Endodermal cell (in vitro differentiated cells): ENCODE measurements around the gene ZSCAN30. TPM values are rescaled to one million over a fixed set of nuclear protein-coding genes. Genes with fewer than 3 reads are reported as not detected.

Experiments used
- DNase-seq: peaks from one replicate; pipeline ENCODE4 v3.0.0-alpha.2; 2017
- H3K27ac ChIP-seq: 2 replicates; pipeline ENCODE4 v1.5.1; 2013; ENCODE audit warnings: mild to moderate bottlenecking, low read depth, low read length, moderate library complexity
- H3K27me3 ChIP-seq: 2 replicates; pipeline ENCODE4 v1.6.1; 2013; ENCODE audit warnings: mild to moderate bottlenecking, low read length, moderate library complexity; ENCODE audit not compliant: insufficient read depth, control insufficient read depth, poor library complexity, severe bottlenecking
- H3K36me3 ChIP-seq: 2 replicates; pipeline ENCODE4 v1.7.0; 2013; ENCODE audit warnings: mild to moderate bottlenecking, low read length, moderate library complexity; ENCODE audit not compliant: control insufficient read depth, insufficient read depth
- H3K4me1 ChIP-seq: one replicate; pipeline ENCODE4 v1.7.0; 2013; ENCODE audit warnings: low read length; ENCODE audit not compliant: control insufficient read depth, insufficient read depth
- H3K4me3 ChIP-seq: 2 replicates; pipeline ENCODE4 v1.5.1; 2013; ENCODE audit warnings: mild to moderate bottlenecking, low read length, moderate library complexity
- H3K9ac ChIP-seq: 2 replicates; pipeline ENCODE4 v1.6.1; 2013; ENCODE audit warnings: mild to moderate bottlenecking, low read length, moderate library complexity; ENCODE audit not compliant: poor library complexity, severe bottlenecking; ENCODE audit errors: extremely low read depth
- H3K9me3 ChIP-seq: 2 replicates; pipeline ENCODE4 v1.6.1; 2013; ENCODE audit warnings: mild to moderate bottlenecking, low read length, moderate library complexity; ENCODE audit not compliant: control insufficient read depth
- H3K27ac Mint-ChIP-seq: 2 replicates; pipeline ENCODE4 v1.8.0; 2020; ENCODE audit warnings: mixed read lengths
- H3K27me3 Mint-ChIP-seq: 2 replicates; pipeline ENCODE4 v1.8.0; 2021; ENCODE audit warnings: mild to moderate bottlenecking, mixed read lengths; ENCODE audit not compliant: insufficient read depth
- H3K36me3 Mint-ChIP-seq: 2 replicates; pipeline ENCODE4 v1.8.0; 2020; ENCODE audit warnings: low read depth, mixed read lengths
- H3K4me1 Mint-ChIP-seq: 2 replicates; pipeline ENCODE4 v1.8.0; 2020; ENCODE audit warnings: mixed read lengths
- H3K4me3 Mint-ChIP-seq: 2 replicates; pipeline ENCODE4 v1.8.0; 2020; ENCODE audit warnings: mild to moderate bottlenecking, moderate library complexity, mixed read lengths
- H3K9me3 Mint-ChIP-seq: 2 replicates; pipeline ENCODE4 v1.8.0; 2020; ENCODE audit warnings: mild to moderate bottlenecking, mixed read lengths
- WGBS, 2 experiments: methylation state at CpG; one replicate each; pipeline versions ENCODE4 v1.1.5 to v1.1.7; 2013; ENCODE audit warnings: missing lambda C conversion rate in 2 of 2, mixed read lengths in 1 of 2; ENCODE audit not compliant: insufficient coverage in 1 of 2, insufficient read length in 1 of 2; 5-methylcytosine and 5-hydroxymethylcytosine counted together
- total RNA-seq, 2 donors: library from RNA; stranded (reverse); fragmentation: NEBNext Ultra II Directional in 1 of 2; extraction: Animal tissue kit (Norgen Biotek cat#: 25700) in 1 of 2; gene quantifications; 2 replicates in 1 of 2; 3 replicates in 1 of 2; pipeline ENCODE4 v1.2.1, GENCODE V29; 2021
- TF ChIP-seq, protein P1 (sequence below): fragments of 200-600 bp; sonication (generic); conservative IDR thresholded peaks from 2 replicates; pipeline ENCODE4 v1.5.0; 2021; ENCODE audit warnings: antibody characterized with exemption, mild to moderate bottlenecking

The ZSCAN30 gene
- total RNA-seq, 2 donors from 2014 or later: 20.1 to 29.6 TPM

- no peak for DNase-seq
- no peak overlapping the region for H3K27ac Mint-ChIP-seq
- Histone ChIP-seq H3K4me3 (no peak overlapping the region), H3K27me3 (no peaks in the 10 kb centered on the region), H3K9me3 (peaks cover 53% of the 10 kb centered on the region), H3K27ac (no peak overlapping the region), H3K4me1 (no peaks in the 10 kb centered on the region), H3K9ac (no peak overlapping the region), H3K36me3 (no peaks in the 10 kb centered on the region)
- peaks cover 38% of the 10 kb centered on the region for H3K36me3 Mint-ChIP-seq
- peaks cover 81% of the 10 kb centered on the region for H3K9me3 Mint-ChIP-seq
- no peaks in the 10 kb centered on the region for H3K4me1 Mint-ChIP-seq
- 91% methylated on average over 3 of the region's 3 CpGs; no CpG with 5 or more reads in 1 of the 2 experiments for WGBS, 2 experiments
- no peak overlapping the region for H3K4me3 Mint-ChIP-seq
- no peaks in the 10 kb centered on the region for H3K27me3 Mint-ChIP-seq
- TF ChIP-seq, protein P1, sequence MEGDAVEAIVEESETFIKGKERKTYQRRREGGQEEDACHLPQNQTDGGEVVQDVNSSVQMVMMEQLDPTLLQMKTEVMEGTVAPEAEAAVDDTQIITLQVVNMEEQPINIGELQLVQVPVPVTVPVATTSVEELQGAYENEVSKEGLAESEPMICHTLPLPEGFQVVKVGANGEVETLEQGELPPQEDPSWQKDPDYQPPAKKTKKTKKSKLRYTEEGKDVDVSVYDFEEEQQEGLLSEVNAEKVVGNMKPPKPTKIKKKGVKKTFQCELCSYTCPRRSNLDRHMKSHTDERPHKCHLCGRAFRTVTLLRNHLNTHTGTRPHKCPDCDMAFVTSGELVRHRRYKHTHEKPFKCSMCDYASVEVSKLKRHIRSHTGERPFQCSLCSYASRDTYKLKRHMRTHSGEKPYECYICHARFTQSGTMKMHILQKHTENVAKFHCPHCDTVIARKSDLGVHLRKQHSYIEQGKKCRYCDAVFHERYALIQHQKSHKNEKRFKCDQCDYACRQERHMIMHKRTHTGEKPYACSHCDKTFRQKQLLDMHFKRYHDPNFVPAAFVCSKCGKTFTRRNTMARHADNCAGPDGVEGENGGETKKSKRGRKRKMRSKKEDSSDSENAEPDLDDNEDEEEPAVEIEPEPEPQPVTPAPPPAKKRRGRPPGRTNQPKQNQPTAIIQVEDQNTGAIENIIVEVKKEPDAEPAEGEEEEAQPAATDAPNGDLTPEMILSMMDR: no peak
Observed at GRCh38 chr18:35276267-35276666, 13.8 kb downstream of the ZSCAN30 start.

DNA sequence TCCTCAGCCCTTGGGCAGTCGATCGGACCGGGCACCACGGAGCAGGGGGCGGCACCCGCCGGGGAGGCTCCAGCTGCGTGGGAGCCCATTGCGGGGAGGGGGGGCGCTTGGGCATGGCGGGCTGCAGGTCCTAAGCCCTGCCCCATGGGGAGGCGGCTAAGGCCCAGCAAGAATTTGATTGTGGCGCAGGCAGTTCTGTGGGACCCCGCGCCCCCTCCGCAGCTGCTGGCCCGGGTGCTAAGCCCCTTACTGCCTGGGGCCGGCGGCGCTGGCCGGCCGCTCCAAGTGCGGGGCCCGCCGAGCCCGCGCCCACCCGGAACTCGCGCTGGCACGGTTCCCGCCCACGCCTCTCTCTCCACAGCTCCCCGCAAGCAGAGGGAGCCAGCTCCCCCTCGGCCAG, 18.4 kb downstream of the ZSCAN30 start:
- DNase-seq: no peak
- Histone ChIP-seq H3K36me3 (no peaks in the 10 kb centered on the region), H3K9me3 (peaks cover 47% of the 10 kb centered on the region), H3K27me3 (no peaks in the 10 kb centered on the region), H3K4me1 (no peaks in the 10 kb centered on the region), H3K4me3 (no peak overlapping the region), H3K9ac (no peak overlapping the region), H3K27ac (no peak overlapping the region)
- no peak overlapping the region for H3K27ac Mint-ChIP-seq
- TF ChIP-seq, protein P1: no peak
- peaks cover 44% of the 10 kb centered on the region for H3K36me3 Mint-ChIP-seq
- no peak overlapping the region for H3K4me3 Mint-ChIP-seq
- 87 to 89% methylated on average over 19 to 35 of the region's 35 CpGs for whole genome bisulfite sequencing, 2 experiments
- H3K9me3 Mint-ChIP-seq: peaks cover 64% of the 10 kb centered on the region
- no peaks in the 10 kb centered on the region for H3K27me3 Mint-ChIP-seq
- no peaks in the 10 kb centered on the region for H3K4me1 Mint-ChIP-seq

DNA sequence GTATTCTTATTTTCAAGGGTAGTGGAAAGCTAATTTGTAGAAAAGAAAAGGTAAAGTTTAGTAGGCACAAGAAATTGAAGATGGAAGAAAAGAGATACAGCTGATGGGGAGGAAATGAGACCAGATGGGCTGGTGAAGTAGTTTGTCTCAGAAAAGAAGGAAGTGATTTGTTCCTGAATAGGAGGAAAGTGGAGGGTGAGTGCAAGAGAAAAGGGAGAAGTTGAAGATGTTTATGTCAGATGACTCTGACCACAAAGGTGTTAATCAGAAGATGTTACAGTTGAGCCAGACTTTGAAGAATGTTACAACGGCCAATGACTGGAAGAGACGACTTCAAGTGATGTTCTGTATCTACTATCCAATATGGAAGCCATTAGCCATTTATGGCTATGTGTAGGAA, 21.2 kb downstream of the ZSCAN30 start:
- peaks cover 58% of the 10 kb centered on the region for H3K36me3 Mint-ChIP-seq
- 90 to 100% methylated on average over 2 of the region's 2 CpGs for WGBS, 2 experiments

More for the DNA sequence above, 21.2 kb downstream of the ZSCAN30 start:
- H3K4me1 Mint-ChIP-seq: no peaks in the 10 kb centered on the region
- peaks cover under 1% of the 10 kb centered on the region for H3K36me3 ChIP-seq
- peaks cover 51% of the 10 kb centered on the region for H3K9me3 Mint-ChIP-seq
- TF ChIP-seq, protein P1: no peak
- no peak for DNase-seq
- H3K27me3 ChIP-seq: no peaks in the 10 kb centered on the region
- no peak overlapping the region for H3K27ac Mint-ChIP-seq
- H3K4me3 Mint-ChIP-seq: no peak overlapping the region
- peaks cover 29% of the 10 kb centered on the region for H3K9me3 ChIP-seq
- H3K27me3 Mint-ChIP-seq: no peaks in the 10 kb centered on the region
- H3K9ac ChIP-seq: no peak overlapping the region
- no peak overlapping the region for H3K4me3 ChIP-seq
- H3K27ac ChIP-seq: no peak overlapping the region
- H3K4me1 ChIP-seq: no peaks in the 10 kb centered on the region
